Amniotic epithelial cell (primary cell): Measurements from ENCODE around the gene NSF.
A peak's percentile ranks its signal among the peaks of the same experiment; 100 is the strongest.
"Not testable (repeated sequence)": the region's sequence is repeated elsewhere in the genome, so short reads cannot be mapped to it uniquely, and the experiment has no call there.

Source experiments
- DNase-seq: peaks from one replicate; pipeline ENCODE4 v3.0.0-alpha.2; 2010; ENCODE audit warnings: low read depth

NSF gene

GRCh38 chr17:46756081-46756735 lies 165.7 kb downstream of the NSF start:
- no peak for DNase-seq

GRCh38 chr17:46756861-46757260 lies 166.4 kb downstream of the NSF start:
- no peak for DNase-seq

- not testable (repeated sequence) for DNase-seq
Measured at GRCh38 chr17:46757588-46757987, 167.1 kb downstream of the NSF start.

- no peak for DNase-seq
Measured at GRCh38 chr17:46758614-46759013, 168.1 kb downstream of the NSF start.

- no peak for DNase-seq
Measured at GRCh38 chr17:46759141-46759540, 168.7 kb downstream of the NSF start.

- no peak for DNase-seq
Measured at GRCh38 chr17:46763416-46763815, 172.9 kb downstream of the NSF start.

GRCh38 chr17:46764000-46764708 lies 173.7 kb downstream of the NSF start:
- no peak for DNase-seq

GRCh38 chr17:46764709-46765401 lies 174.4 kb downstream of the NSF start:
- peak; percentile 83 for DNase-seq

- no peak for DNase-seq
Measured at GRCh38 chr17:46765453-46765852, 175.0 kb downstream of the NSF start.

- DNase-seq = no peak
Measured at GRCh38 chr17:46766493-46767491, 176.3 kb downstream of the NSF start.

- no peak for DNase-seq
Measured at GRCh38 chr17:46768540-46768870, 178.0 kb downstream of the NSF start.

GRCh38 chr17:46768896-46769295 lies 178.4 kb downstream of the NSF start:
- DNase-seq = not testable (repeated sequence)

- DNase-seq = no peak
Measured at GRCh38 chr17:46769531-46770438, 179.3 kb downstream of the NSF start.

GRCh38 chr17:46770439-46770817 lies 180.0 kb downstream of the NSF start:
- DNase-seq = no peak

- DNase-seq = peak; percentile 31
Measured at GRCh38 chr17:46770818-46771560, 180.5 kb downstream of the NSF start.

- DNase-seq = peak; percentile 23
Measured at GRCh38 chr17:46771561-46772474, 181.3 kb downstream of the NSF start.

- no peak for DNase-seq
Measured at GRCh38 chr17:46772475-46773220, 182.2 kb downstream of the NSF start.

GRCh38 chr17:46773221-46773605 lies 182.7 kb downstream of the NSF start:
- DNase-seq = no peak
